OCI-LY7 (cell line): ENCODE results near the gene ACAP1.

Experiments used
- EZH2phosphoT487 ChIP-seq: fragments of 200-600 bp; sonication (generic); IDR thresholded peaks from 2 replicates; pipeline ENCODE4 v1.6.1; 2018; ENCODE audit warnings: low read depth, borderline replicate concordance, mild to moderate bottlenecking, mixed run types, antibody characterized with exemption, low read length, moderate library complexity, mixed read lengths
- TF ChIP-seq, protein P1 (sequence below): fragments of 200-600 bp; sonication (generic); conservative IDR thresholded peaks from 2 replicates; pipeline ENCODE4 v1.5.1; 2014; ENCODE audit warnings: mild to moderate bottlenecking, antibody characterized with exemption, low read length, moderate library complexity, mixed read lengths

DNA sequence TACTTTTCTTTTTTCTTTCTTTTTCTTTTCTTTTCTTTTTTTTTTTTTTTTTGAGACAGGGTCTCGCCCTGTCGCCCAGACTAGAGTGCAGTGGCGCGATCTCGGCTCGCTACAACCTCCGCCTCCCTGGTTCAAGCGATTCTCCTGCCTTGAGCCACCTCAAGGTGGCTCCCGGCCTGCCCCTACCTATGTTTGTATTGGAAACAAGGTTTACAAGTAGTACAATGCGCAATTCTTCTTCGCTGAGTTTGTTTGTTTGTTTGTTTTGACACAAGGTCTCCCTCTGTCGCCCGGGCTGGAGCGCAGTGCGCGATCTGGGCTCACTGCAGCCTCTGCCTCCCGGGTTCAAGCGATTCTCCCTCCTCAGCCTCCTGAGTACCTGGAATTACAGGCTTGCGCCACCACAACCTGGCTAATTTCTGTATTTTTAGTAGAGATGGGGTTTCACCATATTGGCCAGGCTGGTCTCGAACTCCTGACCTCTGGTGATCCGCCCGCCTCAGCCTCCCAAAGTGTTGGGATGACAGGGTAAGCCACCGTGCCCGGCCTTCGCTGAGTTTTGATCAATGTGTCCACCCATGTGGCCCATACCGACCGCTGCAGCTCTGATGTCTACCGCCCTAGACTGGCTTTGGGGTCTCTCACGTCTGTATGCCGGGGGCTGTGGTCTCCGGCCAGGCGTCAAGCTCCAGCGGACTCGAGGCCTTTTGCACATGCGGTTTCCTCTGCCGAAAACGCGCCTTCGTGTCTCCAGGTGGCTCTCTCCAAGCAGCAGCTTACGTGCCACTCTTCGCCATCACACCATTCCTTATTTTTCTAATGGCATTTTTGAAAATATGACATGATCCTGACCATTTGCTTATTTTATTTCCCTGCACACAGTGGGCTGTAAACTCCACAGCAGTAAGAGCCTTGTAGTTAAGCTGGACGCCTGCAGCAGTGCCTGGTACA is 40.8 kb upstream of the ACAP1 start:
- TF ChIP-seq, protein P1, sequence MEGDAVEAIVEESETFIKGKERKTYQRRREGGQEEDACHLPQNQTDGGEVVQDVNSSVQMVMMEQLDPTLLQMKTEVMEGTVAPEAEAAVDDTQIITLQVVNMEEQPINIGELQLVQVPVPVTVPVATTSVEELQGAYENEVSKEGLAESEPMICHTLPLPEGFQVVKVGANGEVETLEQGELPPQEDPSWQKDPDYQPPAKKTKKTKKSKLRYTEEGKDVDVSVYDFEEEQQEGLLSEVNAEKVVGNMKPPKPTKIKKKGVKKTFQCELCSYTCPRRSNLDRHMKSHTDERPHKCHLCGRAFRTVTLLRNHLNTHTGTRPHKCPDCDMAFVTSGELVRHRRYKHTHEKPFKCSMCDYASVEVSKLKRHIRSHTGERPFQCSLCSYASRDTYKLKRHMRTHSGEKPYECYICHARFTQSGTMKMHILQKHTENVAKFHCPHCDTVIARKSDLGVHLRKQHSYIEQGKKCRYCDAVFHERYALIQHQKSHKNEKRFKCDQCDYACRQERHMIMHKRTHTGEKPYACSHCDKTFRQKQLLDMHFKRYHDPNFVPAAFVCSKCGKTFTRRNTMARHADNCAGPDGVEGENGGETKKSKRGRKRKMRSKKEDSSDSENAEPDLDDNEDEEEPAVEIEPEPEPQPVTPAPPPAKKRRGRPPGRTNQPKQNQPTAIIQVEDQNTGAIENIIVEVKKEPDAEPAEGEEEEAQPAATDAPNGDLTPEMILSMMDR = peak; percentile 50
- TF ChIP-seq EZH2phosphoT487 = no peak
